AG09319 (cell line): ENCODE data around the gene HCN1.
"Not testable (repeated sequence)": the region's sequence is repeated elsewhere in the genome, so short reads cannot be mapped to it uniquely, and the experiment has no call there.

ENCODE experiments used
- DNase-seq: peaks from one replicate; pipeline ENCODE4 v3.0.0-alpha.2; 2010; ENCODE audit warnings: low read depth; ENCODE audit errors: extremely low read depth
- CTCF ChIP-seq: IDR thresholded peaks from 2 replicates; pipeline ENCODE4 v1.5.1; 2011; ENCODE audit warnings: low read depth, mild to moderate bottlenecking, inconsistent platforms, low read length, moderate library complexity

The HCN1 gene

GRCh38 chr5:45402804-45403455, 293.2 kb downstream of the HCN1 start:
- no peak for TF ChIP-seq CTCF

DNA sequence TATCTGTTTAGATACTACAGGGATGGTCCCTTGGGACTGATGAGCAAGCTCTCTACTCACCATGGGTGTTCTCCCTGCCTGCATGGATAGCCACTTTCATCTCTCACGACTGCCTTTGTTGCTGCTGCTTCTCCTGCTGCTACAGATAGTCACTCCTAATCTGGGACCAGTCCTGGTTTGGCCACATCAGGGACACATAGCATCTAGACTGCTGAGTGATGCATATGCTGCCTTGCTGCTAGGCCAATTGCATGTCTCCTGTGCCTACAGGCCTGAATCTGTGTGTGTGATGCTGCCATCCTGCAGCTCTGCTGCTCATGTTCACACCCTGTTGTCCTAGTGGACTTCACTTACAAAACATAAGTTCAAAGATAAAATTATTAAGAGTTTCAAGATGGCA, 297.1 kb downstream of the HCN1 start:
- no peak for DNase-seq
- TF ChIP-seq CTCF, result no peak

More at GRCh38 chr5:45402804-45403455, 293.2 kb downstream of the HCN1 start:
- DNase-seq, result no peak

DNA sequence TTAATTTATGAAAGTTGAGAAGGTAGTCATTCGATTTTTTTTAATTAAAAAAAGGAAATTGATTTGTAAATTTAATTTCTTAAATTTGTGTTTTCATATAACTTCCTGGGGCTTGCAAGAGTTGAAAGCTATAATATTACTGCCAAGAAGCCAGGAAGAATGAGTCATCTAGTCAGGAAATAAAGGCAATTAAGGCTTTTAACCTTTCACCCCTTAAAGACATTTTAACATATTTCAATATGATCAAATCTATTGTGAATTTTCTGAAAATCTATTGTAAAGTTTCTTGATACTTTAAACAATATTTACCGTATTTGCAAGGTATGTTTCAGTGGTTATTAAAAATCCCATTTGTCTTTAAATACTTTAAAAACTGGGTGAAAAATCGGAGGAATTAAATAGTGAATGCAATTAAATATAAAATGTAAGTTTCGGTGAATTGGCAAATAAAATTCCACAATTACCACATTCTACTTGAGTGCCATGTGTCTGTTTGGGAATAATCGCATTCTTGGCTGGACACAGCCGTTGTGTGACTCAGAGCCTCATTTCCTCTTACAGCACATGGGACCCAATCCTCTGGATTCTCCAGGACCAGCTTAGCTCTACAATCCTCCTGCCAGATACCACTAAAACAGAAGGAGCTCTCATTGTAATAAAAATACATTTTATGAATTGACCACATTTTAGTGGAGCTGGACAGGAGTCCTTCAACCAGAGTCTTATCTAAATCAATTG, 310.7 kb downstream of the HCN1 start:
- DNase-seq, result peak; percentile 8
- no peak for TF ChIP-seq CTCF

- no peak for DNase-seq
- no peak for TF ChIP-seq CTCF
These were observed 312.2 kb downstream of the HCN1 start for GRCh38 chr5:45383985-45384384.

GRCh38 chr5:45382583-45382982, 313.6 kb downstream of the HCN1 start:
- no peak for DNase-seq
- TF ChIP-seq CTCF, result no peak

GRCh38 chr5:45376417-45376816, 319.8 kb downstream of the HCN1 start:
- no peak for TF ChIP-seq CTCF
- DNase-seq, result no peak

DNA sequence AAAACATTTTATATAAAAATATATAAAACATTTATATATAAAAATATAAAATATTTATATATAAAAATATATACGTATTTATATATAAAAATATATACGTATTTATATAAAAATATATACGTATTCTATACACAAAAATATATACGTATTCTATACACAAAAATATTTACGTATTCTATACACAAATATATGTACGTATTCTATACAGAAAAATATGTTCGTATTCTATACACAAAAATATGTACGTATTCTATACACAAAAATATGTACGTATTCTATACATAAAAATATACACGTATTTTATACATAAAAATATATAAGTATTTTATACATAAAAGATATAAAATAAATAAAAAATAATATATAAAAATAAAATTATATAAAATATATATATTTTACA, 323.6 kb downstream of the HCN1 start:
- no peak for TF ChIP-seq CTCF
- DNase-seq, result no peak

DNA sequence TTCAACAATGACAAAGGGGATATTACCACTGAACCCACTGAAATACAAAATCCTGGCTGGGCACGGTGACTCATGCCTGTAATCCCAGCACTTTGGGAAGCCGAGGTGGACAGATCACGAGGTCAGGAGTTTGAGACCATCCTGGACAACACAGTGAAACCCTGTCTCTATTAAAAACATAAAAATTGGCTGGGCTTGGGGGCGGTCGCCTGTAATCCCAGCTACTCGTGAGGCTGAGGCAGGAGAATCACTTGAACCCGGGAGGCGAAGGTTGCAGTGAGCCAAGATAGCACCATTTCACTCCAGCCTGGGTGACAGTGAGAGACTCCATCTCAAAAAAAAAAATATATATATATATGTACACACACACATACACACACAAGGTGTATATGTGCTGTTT, 324.8 kb downstream of the HCN1 start:
- DNase-seq, result not testable (repeated sequence)
